ACC112 (cell line): ENCODE measurements around the gene MYH6.
"Not testable (repeated sequence)": the region's sequence is repeated elsewhere in the genome, so short reads cannot be mapped to it uniquely, and the experiment has no call there.

Experiments used
- H2AFZ ChIP-seq: fragments of 200-600 bp; sonication (generic); one replicate; pipeline ENCODE4 v1.6.0; 2017; ENCODE audit warnings: antibody characterized with exemption, low read length; ENCODE audit not compliant: unreplicated experiment
- H3K27ac ChIP-seq: fragments of 200-600 bp; sonication (generic); 2 replicates; pipeline ENCODE4 v1.5.1; 2014; ENCODE audit warnings: low read depth, mild to moderate bottlenecking, antibody characterized with exemption, low read length, moderate library complexity
- H3K27me3 ChIP-seq: fragments of 200-600 bp; sonication (generic); 2 replicates; pipeline ENCODE4 v1.6.1; 2014; ENCODE audit warnings: mild to moderate bottlenecking, antibody characterized with exemption, low read length, moderate library complexity, mixed read lengths; ENCODE audit not compliant: insufficient read depth
- H3K36me3 ChIP-seq: fragments of 200-600 bp; sonication (generic); 2 replicates; pipeline ENCODE4 v1.6.1; 2016; ENCODE audit warnings: mild to moderate bottlenecking, antibody characterized with exemption, low read length, moderate library complexity, mixed read lengths; ENCODE audit not compliant: insufficient read depth
- H3K4me1 ChIP-seq: fragments of 200-600 bp; sonication (generic); one replicate; pipeline ENCODE4 v1.6.1; 2016; ENCODE audit warnings: low read length, mixed read lengths; ENCODE audit not compliant: insufficient read depth, unreplicated experiment, control insufficient read depth
- H3K4me3 ChIP-seq: fragments of 200-600 bp; sonication (generic); 2 replicates; pipeline ENCODE4 v1.5.1; 2014; ENCODE audit warnings: mild to moderate bottlenecking, low read depth, low read length
- H3K79me2 ChIP-seq: fragments of 200-600 bp; sonication (generic); one replicate; pipeline ENCODE4 v1.6.0; 2016; ENCODE audit warnings: low read length; ENCODE audit not compliant: control insufficient read depth, unreplicated experiment, insufficient read depth

MYH6 gene

DNA sequence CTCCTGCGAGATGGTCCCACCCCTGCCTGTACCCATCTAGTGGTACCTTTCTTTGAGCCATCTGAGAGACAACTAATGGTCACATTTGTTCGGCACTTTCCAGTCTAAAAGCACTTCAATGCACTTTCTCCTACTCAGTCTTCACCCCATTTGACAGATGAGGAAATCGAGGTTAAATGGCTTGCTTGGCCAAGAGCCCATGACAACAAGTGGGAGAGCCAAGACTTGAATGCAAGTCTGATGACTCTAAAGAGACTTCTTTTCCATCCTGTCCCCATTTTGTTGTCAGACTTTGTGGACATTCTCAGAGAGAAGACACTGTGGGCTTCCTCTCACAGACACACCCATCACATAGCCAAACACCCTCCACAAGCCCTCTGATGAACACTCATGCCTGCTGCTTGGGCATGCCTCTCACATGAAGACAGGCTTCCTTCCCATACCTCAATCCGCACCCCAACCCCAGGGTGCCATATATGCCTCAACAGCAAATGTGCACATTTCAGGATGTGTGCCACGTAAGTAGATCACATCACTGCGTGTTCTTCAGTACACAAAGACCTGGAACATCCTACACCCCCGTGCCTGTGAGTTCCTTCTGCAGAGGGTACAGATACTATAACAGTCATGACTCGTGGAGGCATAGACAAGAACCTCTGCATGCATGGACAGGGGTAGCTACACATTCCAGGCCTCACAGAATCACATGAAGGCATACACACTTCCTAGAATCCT lies 26.6 kb upstream of the MYH6 start:
- H3K79me2 ChIP-seq: no peaks in the 10 kb centered on the region
- no peak overlapping the region for H2AFZ ChIP-seq
- H3K4me1 ChIP-seq: no peaks in the 10 kb centered on the region
- H3K27me3 ChIP-seq: peaks cover 78% of the 10 kb centered on the region
- no peaks in the 10 kb centered on the region for H3K36me3 ChIP-seq
- no peak overlapping the region for H3K27ac ChIP-seq
- H3K4me3 ChIP-seq: no peak overlapping the region

GRCh38 chr14:23433457-23433856 lies 25.4 kb upstream of the MYH6 start:
- H3K4me3 ChIP-seq: no peak overlapping the region
- H3K36me3 ChIP-seq: no peaks in the 10 kb centered on the region
- H2AFZ ChIP-seq: no peak overlapping the region
- H3K4me1 ChIP-seq: no peaks in the 10 kb centered on the region
- peaks cover 80% of the 10 kb centered on the region for H3K27me3 ChIP-seq
- no peaks in the 10 kb centered on the region for H3K79me2 ChIP-seq
- no peak overlapping the region for H3K27ac ChIP-seq

GRCh38 chr14:23432946-23433345 lies 24.9 kb upstream of the MYH6 start:
- Histone ChIP-seq H3K27ac (no peak overlapping the region), H3K4me3 (no peak overlapping the region), H3K4me1 (no peaks in the 10 kb centered on the region), H3K27me3 (peaks cover 82% of the 10 kb centered on the region), H3K36me3 (no peaks in the 10 kb centered on the region), H2AFZ (no peak overlapping the region), H3K79me2 (no peaks in the 10 kb centered on the region)

DNA sequence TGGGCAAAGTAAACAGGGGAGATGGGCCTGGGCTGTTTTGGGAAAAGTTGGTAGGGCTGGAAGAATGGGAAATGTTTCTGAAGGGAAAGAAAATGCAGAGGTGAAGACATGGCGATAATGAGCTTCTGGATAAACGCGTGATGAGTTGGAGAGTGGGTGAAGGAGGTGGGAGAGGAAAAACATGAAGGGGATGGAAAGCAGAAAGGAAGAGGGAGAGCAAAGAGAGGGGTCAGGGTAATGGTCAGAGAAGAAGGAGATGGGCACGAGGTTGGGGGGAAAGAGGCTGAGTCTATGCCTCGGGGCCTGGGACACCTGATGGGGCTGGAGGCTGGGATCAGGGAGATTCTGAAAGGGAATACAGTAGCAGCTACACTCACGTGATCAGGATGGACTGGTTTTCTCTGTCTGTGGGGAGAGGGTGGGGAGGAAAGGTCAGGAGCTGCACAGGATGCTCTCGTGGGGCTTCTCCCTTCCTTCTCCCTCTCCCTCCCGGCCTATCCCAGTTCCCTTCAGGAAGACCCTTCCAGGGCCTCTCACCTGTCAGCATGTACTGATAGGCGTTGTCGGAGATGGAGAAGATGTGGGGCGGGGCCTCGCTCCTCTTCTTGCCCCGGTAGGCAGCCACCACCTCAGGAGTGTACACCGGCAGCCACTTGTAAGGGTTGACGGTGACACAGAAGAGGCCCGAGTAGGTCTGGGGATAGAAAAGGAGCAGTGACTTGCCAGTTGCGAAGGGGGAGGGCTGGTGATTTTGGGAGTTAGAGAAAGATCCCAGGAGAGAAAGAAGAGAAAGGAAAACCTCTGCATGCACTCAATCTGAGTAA lies 24.2 kb upstream of the MYH6 start:
- Histone ChIP-seq H3K79me2 (no peaks in the 10 kb centered on the region), H3K4me3 (no peak overlapping the region), H3K4me1 (no peaks in the 10 kb centered on the region), H2AFZ (no peak overlapping the region), H3K36me3 (no peaks in the 10 kb centered on the region), H3K27ac (no peak overlapping the region), H3K27me3 (peaks cover 82% of the 10 kb centered on the region)

GRCh38 chr14:23431486-23431885 lies 23.4 kb upstream of the MYH6 start:
- H2AFZ ChIP-seq: no peak overlapping the region
- no peaks in the 10 kb centered on the region for H3K79me2 ChIP-seq
- H3K27me3 ChIP-seq: peaks cover 78% of the 10 kb centered on the region
- no peaks in the 10 kb centered on the region for H3K36me3 ChIP-seq
- H3K4me3 ChIP-seq: no peak overlapping the region
- H3K27ac ChIP-seq: no peak overlapping the region
- no peaks in the 10 kb centered on the region for H3K4me1 ChIP-seq

GRCh38 chr14:23430723-23431085 lies 22.6 kb upstream of the MYH6 start:
- no peaks in the 10 kb centered on the region for H3K79me2 ChIP-seq
- no peak overlapping the region for H3K4me3 ChIP-seq
- H3K27me3 ChIP-seq: peaks cover 71% of the 10 kb centered on the region
- no peaks in the 10 kb centered on the region for H3K4me1 ChIP-seq
- no peak overlapping the region for H2AFZ ChIP-seq
- no peaks in the 10 kb centered on the region for H3K36me3 ChIP-seq
- H3K27ac ChIP-seq: no peak overlapping the region

DNA sequence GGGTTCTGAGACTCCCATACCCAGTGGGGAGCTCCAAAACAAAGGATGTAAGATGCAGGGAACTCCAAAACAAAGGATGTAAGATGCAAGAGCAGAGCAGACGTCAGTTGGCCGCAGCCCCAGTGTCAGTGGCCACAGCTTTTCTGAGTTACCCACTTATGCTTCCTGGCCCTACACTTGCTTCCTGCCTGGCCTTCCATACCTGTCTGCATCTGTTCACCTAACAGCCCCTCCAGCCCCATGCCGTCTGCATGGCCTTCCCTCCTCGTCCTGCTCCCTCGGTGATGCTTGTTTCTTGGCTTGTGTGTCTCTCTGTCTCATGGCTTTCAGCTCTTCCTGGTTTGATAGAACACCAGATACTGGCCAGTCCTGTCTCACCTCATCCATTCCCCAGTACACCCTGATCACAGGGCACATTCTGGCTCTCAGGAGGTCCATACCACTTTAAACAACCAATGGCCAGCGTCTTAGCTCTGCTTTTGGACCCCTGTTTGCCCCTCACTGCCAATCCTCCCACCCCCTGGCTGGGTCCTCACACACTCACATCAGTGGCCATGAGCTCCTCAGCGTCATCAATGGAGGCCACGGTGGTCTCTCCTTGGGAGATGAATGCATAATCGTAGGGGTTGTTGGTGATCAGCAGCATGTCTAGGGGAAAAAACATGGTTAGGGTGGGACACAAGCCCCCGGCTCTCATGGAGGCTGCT lies 22.1 kb upstream of the MYH6 start:
- no peaks in the 10 kb centered on the region for H3K79me2 ChIP-seq
- H3K4me1 ChIP-seq: no peaks in the 10 kb centered on the region
- peaks cover 72% of the 10 kb centered on the region for H3K27me3 ChIP-seq
- no peak overlapping the region for H3K4me3 ChIP-seq
- no peak overlapping the region for H2AFZ ChIP-seq
- H3K36me3 ChIP-seq: no peaks in the 10 kb centered on the region
- no peak overlapping the region for H3K27ac ChIP-seq

GRCh38 chr14:23428686-23429495 lies 20.8 kb upstream of the MYH6 start:
- Histone ChIP-seq H3K4me3 (no peak overlapping the region), H3K27me3 (peaks cover 71% of the 10 kb centered on the region), H3K4me1 (no peaks in the 10 kb centered on the region), H3K27ac (no peak overlapping the region), H3K36me3 (no peaks in the 10 kb centered on the region), H3K79me2 (no peaks in the 10 kb centered on the region), H2AFZ (no peak overlapping the region)

- H3K36me3 ChIP-seq, H3K4me3 ChIP-seq, H3K79me2 ChIP-seq, H3K4me1 ChIP-seq, H3K27ac ChIP-seq, H2AFZ ChIP-seq: not testable (repeated sequence)
- H3K27me3 ChIP-seq: peaks cover 60% of the 10 kb centered on the region
These were observed 17.7 kb upstream of the MYH6 start for GRCh38 chr14:23425798-23426197.

GRCh38 chr14:23425169-23425568 lies 17.1 kb upstream of the MYH6 start:
- H3K4me3 ChIP-seq: no peak overlapping the region
- no peaks in the 10 kb centered on the region for H3K36me3 ChIP-seq
- H3K27me3 ChIP-seq: peaks cover 59% of the 10 kb centered on the region
- no peak overlapping the region for H3K27ac ChIP-seq
- H2AFZ ChIP-seq: no peak overlapping the region
- no peaks in the 10 kb centered on the region for H3K4me1 ChIP-seq
- H3K79me2 ChIP-seq: no peaks in the 10 kb centered on the region
